ENCODE data around the gene OR51B6.
"Not testable (repeated sequence)": the region's sequence is repeated elsewhere in the genome, so short reads cannot be mapped to it uniquely, and the experiment has no call there.

The OR51B6 gene

GRCh38 chr11:5345831-5346230 is 5.5 kb upstream of the OR51B6 start:
- TF ChIP-seq, protein P1, sequence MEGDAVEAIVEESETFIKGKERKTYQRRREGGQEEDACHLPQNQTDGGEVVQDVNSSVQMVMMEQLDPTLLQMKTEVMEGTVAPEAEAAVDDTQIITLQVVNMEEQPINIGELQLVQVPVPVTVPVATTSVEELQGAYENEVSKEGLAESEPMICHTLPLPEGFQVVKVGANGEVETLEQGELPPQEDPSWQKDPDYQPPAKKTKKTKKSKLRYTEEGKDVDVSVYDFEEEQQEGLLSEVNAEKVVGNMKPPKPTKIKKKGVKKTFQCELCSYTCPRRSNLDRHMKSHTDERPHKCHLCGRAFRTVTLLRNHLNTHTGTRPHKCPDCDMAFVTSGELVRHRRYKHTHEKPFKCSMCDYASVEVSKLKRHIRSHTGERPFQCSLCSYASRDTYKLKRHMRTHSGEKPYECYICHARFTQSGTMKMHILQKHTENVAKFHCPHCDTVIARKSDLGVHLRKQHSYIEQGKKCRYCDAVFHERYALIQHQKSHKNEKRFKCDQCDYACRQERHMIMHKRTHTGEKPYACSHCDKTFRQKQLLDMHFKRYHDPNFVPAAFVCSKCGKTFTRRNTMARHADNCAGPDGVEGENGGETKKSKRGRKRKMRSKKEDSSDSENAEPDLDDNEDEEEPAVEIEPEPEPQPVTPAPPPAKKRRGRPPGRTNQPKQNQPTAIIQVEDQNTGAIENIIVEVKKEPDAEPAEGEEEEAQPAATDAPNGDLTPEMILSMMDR (IDR thresholded peaks at IDR 0.05; ENCODE audit: borderline replicate concordance, insufficient read depth, low read depth, low read length): no peak
- H3K4me3 ChIP-seq (ENCODE audit: low read depth, low read length): no peak overlapping the region

- H3K4me3 ChIP-seq (ENCODE audit: low read depth, low read length): no peak overlapping the region
- TF ChIP-seq, protein P1 (IDR thresholded peaks at IDR 0.05; ENCODE audit: borderline replicate concordance, insufficient read depth, low read depth, low read length): no peak
Measured at GRCh38 chr11:5348551-5349194, 2.6 kb upstream of the OR51B6 start.

- H3K4me3 ChIP-seq (ENCODE audit: low read depth, low read length): no peak overlapping the region
- TF ChIP-seq, protein P1 (IDR thresholded peaks at IDR 0.05; ENCODE audit: borderline replicate concordance, insufficient read depth, low read depth, low read length): no peak
Measured at GRCh38 chr11:5349550-5349949, 1.8 kb upstream of the OR51B6 start.

- not testable (repeated sequence) for H3K4me3 ChIP-seq (ENCODE audit: low read depth, low read length)
Measured at GRCh38 chr11:5356031-5356430, 4.7 kb downstream of the OR51B6 start.

DNA sequence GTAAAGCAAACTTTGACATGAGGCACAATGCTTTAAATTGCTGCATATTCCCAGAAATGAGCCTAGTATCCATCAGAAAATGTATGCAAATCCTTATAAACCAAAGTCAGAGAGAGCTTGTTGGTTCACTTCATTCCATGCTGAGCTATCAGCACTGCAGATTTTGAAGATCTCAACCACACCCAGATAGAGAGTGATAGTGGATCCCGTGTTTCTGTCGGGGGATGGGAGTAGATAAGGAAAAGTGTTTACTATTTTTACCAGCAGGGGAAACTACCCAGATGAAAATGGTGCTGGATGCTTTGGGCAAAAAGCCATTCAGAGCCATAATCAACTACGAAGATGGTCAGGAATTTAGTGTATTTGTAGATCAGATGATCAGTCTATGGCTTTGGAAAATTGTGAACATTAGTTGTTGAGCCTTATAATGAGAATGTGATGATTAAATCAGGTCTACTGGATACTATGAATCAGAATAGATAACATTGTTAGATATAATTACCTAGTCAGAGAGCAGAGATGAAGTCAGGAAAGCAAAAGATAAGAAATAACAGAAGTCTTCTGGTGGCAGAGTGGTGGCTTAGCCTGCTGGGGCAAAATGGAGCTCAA is 10.8 kb downstream of the OR51B6 start:
- H3K4me3 ChIP-seq (ENCODE audit: low read depth, low read length): no peak overlapping the region
- TF ChIP-seq, protein P1 (IDR thresholded peaks at IDR 0.05; ENCODE audit: borderline replicate concordance, insufficient read depth, low read depth, low read length): no peak

- H3K4me3 ChIP-seq (ENCODE audit: low read depth, low read length): no peak overlapping the region
- TF ChIP-seq, protein P1 (IDR thresholded peaks at IDR 0.05; ENCODE audit: borderline replicate concordance, insufficient read depth, low read depth, low read length): no peak
Measured at GRCh38 chr11:5363679-5364078, 12.4 kb downstream of the OR51B6 start.

DNA sequence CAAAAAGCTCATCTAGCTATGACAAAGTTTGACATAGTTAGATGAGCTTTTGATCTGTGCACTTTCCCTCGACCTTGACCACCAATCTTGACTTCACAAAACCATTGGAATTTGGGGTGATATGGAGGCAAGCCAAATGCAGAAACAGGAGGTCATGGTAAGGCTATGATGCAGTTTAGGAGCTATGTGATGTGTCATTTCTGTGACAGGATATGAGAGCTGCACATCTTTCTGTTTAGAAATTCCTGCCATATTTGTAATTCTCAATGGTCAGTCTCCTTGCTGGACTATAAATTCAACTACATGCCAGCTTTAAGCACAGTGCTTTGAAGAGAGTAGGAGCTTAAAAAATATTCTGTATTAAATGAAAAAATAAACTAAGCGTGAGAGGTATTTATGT is 12.9 kb downstream of the OR51B6 start:
- H3K4me3 ChIP-seq (ENCODE audit: low read depth, low read length): no peak overlapping the region
- TF ChIP-seq, protein P1 (IDR thresholded peaks at IDR 0.05; ENCODE audit: borderline replicate concordance, insufficient read depth, low read depth, low read length): no peak

DNA sequence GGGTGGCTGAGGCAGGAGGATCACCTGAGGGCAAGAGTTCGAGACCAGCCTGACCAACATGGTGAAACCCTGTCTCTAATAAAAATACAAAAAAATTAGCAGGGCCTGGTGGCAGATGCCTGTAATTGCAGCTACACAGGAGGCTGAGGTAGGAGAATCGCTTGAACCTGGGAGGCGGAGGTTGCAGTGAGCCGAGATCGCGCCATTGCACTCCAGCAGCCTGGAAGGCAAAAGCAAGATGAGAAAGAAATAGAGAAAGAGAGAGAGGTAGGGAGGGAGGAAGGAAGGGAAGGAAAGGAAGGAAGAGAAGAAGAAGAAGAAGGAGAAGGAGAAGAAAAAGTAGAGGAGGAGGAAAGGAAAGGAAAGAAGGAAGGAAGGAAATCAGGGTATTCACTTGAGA is 15.1 kb downstream of the OR51B6 start:
- H3K4me3 ChIP-seq (ENCODE audit: low read depth, low read length): not testable (repeated sequence)

All from GM12875 (cell line).